ENCODE results near the gene PTPRN2.

The PTPRN2 gene

GRCh38 chr7:157693521-157694375, 893.9 kb downstream of the PTPRN2 start:
- TF ChIP-seq CTCF (conservative IDR thresholded peaks at IDR 0.05; ENCODE audit: low read depth, low read length): no peak
- H3K4me3 ChIP-seq (ENCODE audit: low read depth, low read length): no peak overlapping the region
- DNase-seq (ENCODE audit: low read depth): no peak

DNA sequence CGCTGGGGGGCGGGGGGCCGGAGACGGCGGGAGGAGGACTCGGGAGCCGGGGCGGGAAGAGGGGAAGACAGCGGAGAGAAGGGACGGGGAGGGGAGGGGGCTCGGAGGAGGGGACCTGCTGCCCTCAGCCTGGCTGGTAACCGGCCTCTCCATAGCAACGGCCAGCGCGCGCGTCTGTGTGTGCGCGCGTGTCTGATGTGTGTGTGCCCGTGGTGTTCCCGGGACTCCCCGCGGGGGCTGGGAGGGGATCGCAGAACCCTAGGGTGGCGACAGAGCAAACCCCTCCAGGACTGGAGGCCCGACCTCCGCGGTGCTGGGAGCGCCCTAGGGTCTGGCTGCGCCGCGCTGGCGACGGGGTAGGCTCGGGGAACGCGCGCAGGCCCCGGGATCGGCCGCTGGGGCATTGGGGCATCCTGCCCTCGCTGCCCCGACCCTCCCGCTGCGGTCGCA, 894.5 kb downstream of the PTPRN2 start:
- DNase-seq (ENCODE audit: low read depth): no peak
- no peak overlapping the region for H3K4me3 ChIP-seq (ENCODE audit: low read depth, low read length)

DNA sequence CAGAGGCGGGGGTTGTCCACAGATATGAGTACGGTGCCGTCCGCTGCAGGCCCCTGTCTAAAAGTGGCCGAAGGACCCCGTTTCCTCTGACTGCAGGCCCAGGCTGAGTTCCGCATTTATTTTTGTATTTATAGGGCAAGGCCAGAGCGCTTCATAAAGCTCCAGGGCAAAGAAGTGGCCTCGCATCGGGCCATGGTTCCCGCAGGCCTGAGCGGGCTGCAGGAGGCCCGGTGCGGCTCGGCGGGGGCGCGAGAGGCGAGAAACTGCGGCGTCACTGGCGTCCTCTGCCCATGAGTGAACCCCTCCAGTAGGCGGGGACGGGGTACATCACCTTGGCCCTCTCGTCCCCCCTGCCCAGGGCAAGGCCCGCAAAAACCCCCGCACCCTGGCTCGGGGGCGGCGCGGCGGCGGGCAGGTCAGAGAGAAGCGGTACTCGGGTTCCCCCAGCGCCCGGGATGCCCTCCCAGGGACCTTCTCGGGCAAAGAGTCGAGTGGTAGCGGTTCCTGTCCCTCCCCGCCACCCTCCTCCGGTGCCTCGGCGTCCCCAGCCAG, 895.1 kb downstream of the PTPRN2 start:
- no peak overlapping the region for H3K4me3 ChIP-seq (ENCODE audit: low read depth, low read length)
- TF ChIP-seq CTCF (conservative IDR thresholded peaks at IDR 0.05; ENCODE audit: low read depth, low read length): no peak
- no peak for DNase-seq (ENCODE audit: low read depth)

More for the DNA sequence above, 894.5 kb downstream of the PTPRN2 start:
- TF ChIP-seq CTCF (conservative IDR thresholded peaks at IDR 0.05; ENCODE audit: low read depth, low read length): no peak

- TF ChIP-seq CTCF (conservative IDR thresholded peaks at IDR 0.05; ENCODE audit: low read depth, low read length): no peak
- DNase-seq (ENCODE audit: low read depth): peak; percentile 12
- peak overlapping the region; percentile 47 for H3K4me3 ChIP-seq (ENCODE audit: low read depth, low read length)
Observed at GRCh38 chr7:157691586-157692459, 895.8 kb downstream of the PTPRN2 start.

GRCh38 chr7:157690833-157691585, 896.6 kb downstream of the PTPRN2 start:
- peak; percentile 93 for DNase-seq (ENCODE audit: low read depth)
- no peak for TF ChIP-seq CTCF (conservative IDR thresholded peaks at IDR 0.05; ENCODE audit: low read depth, low read length)
- peak overlapping the region; percentile 48 for H3K4me3 ChIP-seq (ENCODE audit: low read depth, low read length)

DNA sequence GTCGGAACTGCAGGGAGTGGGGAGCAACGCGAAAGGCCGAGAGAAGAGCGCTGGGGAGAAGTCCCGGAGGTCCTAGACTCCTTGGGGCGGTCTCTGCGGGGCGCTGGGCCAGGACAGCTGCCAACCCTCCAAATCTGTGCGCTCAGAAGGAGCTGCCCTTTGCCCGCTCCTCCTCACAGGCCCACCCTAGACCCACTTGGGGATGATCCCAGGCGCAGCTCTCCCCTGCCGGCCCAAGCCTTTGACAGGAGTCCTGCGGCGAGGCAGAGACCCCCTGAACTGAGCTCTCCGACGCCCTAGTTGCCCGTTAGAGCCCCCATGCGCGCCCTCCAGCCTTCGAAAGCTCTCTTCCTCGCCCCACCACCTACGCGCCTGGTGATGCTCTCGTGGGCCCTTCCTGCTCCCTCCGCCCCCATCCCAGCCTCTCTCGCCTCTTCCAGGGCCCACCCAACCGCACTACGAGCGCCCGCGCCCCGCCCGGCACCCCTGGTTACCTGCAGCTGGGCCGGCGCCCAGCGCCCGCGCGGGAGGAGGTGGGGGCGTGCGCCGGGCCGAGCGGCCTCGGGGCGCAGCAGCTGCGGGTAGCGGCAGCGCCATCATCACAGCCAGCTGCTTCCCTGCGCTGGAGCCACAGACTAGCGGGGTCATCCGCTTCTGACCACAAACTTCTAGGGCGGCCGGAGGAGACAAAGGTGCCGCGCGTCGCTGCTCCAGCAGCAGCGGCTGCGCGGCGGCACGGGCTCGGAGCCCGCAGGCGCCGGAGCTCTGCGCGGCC, 897.4 kb downstream of the PTPRN2 start:
- no peak for TF ChIP-seq CTCF (conservative IDR thresholded peaks at IDR 0.05; ENCODE audit: low read depth, low read length)
- H3K4me3 ChIP-seq (ENCODE audit: low read depth, low read length): peak overlapping the region; percentile 48
- DNase-seq (ENCODE audit: low read depth): peak; percentile 41

All from choroid plexus epithelial cell (primary cell).